Posterior cingulate gyrus (tissue), 11 donors: ENCODE measurements around the gene SRGAP3.

Experiments used
- DNase-seq, 10 donors: peaks; one replicate each; pipeline versions ENCODE4 v3.0.0 to v3.0.0-alpha.2; 2020 to 2021; ENCODE audit warnings: mixed read lengths in 3 of 10
- intact Hi-C: fragments of 100-400 bp; cut with DNase I; formaldehyde crosslinking; loops from one replicate; pipeline ENCODE4 v1.15.1; 2023

The SRGAP3 gene

GRCh38 chr3:9229879-9230278, 19.6 kb downstream of the SRGAP3 start:
- DNase-seq, result no peak
- intact Hi-C loops, result no loop called here

DNA sequence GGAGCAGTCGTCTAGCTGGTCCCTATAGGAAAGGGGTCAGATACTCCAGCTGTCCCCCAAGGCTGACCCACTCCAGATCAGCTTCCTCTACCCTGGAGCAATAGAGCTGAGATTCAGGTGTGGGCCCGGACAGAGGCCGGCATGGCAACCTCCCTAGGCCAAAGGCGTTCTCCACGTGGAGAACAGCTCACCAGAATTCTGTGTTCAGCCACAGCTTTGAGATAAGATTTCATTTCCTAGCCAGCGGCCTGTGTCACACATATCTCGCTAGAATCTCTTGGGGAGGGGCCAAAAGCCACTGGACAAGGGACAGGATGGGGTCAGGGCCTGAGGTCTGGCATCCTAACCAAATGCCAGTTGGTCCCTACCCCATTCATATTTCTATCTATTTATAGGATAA, 20.1 kb downstream of the SRGAP3 start:
- no peak for DNase-seq
- intact Hi-C loops, result no loop called here

DNA sequence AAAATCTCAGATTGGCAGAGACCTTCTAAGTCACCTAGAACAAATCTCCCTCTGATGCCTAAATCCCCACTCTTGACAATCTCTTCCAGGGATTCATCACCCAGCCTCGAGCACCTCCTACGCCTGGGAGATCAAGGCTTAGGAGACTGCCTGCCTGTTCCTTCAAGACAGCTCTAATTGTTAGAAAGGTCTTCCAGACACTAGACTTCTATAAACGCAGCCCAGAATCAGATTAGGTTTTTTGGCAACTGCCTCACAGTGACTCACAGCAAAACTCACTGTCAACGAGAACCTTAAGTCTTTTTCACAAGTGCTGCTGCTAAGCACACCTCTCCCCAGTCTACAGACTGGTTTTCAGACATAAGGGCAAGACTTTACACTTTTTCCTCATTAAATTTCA, 23.1 kb downstream of the SRGAP3 start:
- DNase-seq, result peak in 1 of 10 donors; percentile 4
- intact Hi-C loops, result no loop called here

DNA sequence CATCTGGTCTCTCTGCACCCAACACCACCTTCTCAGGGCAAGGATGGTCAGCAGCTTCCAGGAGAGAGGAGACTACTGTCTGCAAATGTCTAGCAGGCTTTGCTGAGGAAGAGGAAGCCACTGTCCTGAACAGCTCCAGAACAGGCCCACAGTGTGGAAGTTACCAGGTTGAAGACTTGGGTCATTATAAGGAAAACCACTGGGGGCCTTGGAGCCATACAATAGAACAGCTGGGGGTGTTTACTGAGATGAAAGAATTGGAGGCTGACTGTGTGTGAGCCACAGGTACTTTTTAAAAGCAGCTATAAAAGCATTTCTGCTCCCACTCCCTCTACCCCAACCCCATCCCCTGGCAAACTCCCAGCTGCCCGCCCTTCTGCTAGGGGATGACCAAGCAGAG, 24.2 kb downstream of the SRGAP3 start:
- DNase-seq, result no peak

GRCh38 chr3:9224490-9224889, 25.0 kb downstream of the SRGAP3 start:
- intact Hi-C loops, result no loop called here
- DNase-seq, result peak in 1 of 10 donors; percentile 36

More for the DNA sequence above, 24.2 kb downstream of the SRGAP3 start:
- intact Hi-C loops, result no loop called here

DNA sequence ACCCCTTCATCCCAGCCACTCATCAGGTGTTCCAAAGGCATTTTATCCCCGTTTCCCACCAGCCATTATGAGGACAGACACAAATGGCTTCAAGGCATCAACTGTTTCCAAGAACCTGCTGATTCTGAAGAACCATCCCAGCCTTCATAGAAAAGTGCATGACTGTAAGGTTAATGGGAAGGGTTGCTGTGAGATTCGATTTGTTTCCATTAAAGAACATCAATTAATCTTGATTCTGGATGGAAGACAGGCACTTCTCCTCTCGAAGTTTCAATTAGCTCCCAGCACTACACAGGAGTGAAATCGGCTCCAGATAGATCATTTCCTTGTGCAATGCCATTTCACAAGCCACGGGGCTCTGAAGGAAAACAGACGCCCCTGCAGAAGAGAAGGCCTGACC, 25.8 kb downstream of the SRGAP3 start:
- intact Hi-C loops, result no loop called here
- DNase-seq, result no peak

DNA sequence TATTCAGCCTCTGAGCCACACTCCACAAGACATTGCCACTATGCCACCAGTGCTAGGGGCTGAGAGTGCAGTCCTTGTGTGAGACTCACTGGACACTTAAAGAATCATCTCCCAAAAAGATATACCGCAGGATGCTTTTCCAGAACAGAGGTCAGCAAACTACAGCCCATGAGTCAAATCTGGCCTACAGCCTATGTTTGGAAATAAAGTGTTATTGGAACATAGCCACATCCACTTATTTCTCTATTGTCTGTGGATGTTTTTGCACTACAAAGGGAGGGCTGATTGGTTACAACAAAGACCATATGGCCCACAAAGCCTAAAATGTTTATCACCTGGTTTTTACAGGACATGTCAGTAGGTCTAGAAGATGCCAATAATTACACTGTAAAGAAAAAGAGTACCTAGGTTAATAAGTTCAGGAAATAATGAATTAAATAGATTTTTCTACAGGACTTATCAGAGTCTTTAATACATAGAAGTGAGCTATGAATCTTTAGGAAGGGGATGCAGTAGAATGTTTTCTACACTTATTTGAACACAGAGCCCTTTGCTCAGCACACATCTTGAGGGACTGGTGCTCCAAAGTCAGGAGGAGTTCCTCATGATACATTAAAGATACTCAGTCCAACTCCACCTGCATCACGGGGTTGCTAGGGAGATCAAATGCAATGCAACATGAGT, 26.3 kb downstream of the SRGAP3 start:
- DNase-seq, result no peak

GRCh38 chr3:9222049-9222448, 27.4 kb downstream of the SRGAP3 start:
- intact Hi-C loops, result no loop called here
- DNase-seq, result no peak

More for the DNA sequence above, 26.3 kb downstream of the SRGAP3 start:
- intact Hi-C loops, result no loop called here

DNA sequence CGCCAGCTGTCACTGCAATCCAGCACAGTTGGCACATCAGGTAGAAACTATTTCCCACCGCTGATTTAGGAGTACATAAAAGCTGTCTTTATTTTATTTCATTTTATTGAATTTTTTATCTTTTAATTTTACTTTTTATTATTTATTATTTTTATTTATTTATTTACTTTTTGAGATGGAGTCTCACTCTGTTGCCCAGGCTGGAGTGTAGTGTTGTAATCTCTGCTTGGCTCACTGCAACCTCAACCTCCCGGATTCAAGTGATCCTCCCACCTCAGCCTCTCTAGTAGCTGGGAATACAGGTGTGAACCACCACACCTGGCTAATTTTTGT, 31.0 kb downstream of the SRGAP3 start:
- intact Hi-C loops, result no loop called here
- DNase-seq, result no peak

DNA sequence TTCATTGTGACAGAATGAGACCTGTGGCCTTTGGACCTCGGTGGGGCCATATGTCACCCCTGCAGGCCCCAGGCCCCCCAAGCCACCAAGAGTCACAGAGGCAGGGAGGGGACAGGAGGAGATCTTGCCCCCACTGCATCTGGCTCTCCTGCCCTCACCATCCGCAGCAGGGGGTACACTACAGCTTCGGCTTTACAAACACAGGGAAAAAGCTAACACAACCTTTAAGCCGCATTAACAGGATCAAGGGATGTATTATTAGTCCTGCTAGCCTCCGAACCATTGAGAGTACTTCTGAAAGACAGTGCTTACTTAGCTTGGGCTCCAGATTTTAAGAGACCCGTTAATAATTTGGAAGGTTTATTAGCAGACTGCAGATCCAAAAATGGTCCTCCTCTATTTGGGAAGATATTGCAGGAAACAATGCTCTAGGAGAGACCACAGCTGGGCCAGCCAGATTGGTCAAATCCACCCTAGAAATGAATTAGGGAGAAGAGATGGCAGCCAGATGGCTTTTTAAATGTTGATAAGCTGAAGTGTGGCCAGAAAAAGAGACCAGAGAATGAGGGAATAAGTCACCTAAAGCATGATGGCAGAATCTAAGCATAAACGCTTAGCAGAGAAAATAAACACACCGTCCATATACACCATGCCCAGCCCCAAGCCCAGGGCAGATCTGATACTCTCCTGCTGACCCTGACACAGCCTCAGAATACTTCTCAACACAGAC, 31.5 kb downstream of the SRGAP3 start:
- DNase-seq, result no peak
- intact Hi-C loops, result no loop called here

GRCh38 chr3:9216736-9217135, 32.7 kb downstream of the SRGAP3 start:
- no peak for DNase-seq
- intact Hi-C loops, result no loop called here

DNA sequence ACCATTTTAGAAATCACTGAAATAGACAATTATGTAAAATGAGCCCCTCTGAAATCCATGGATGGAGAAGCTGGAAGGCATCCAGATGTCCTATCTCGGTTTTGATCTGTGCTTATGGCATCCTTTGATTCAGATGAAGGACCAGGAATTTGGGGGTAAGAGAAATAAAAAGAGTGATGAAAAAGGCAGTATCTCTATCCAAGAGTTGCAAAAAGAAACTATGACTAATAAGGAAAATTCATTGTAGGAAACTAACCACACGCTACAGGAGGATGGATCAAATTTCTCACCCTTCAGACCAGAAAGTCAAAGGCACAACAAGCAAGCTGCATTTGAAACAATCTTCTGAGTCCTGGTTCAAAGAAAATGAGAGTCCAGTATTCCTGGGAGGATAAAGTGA, 34.8 kb downstream of the SRGAP3 start:
- intact Hi-C loops, result no loop called here
- DNase-seq, result no peak

DNA sequence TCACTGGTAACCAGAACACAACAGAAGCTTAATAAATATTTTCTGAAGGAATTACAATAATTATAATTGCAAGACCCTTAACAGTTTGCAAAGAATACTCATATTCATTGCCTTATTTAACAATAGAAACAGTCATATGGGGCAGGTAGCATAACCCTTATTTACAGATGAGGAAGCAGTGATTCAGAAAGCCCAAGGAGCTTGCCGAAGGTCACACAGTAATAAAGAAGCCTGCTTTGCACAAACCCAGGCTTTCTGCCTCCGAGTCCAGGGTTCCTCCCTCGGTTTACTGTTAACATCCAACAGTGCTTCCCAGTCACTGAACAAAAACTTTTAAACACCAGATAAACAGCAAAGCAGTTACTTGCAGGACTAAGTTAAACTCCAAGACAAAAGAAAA, 35.3 kb downstream of the SRGAP3 start:
- intact Hi-C loops, result no loop called here

GRCh38 chr3:9213019-9213634, 36.3 kb downstream of the SRGAP3 start:
- DNase-seq, result no peak
- intact Hi-C loops, result no loop called here

More for the DNA sequence above, 35.3 kb downstream of the SRGAP3 start:
- DNase-seq, result no peak

DNA sequence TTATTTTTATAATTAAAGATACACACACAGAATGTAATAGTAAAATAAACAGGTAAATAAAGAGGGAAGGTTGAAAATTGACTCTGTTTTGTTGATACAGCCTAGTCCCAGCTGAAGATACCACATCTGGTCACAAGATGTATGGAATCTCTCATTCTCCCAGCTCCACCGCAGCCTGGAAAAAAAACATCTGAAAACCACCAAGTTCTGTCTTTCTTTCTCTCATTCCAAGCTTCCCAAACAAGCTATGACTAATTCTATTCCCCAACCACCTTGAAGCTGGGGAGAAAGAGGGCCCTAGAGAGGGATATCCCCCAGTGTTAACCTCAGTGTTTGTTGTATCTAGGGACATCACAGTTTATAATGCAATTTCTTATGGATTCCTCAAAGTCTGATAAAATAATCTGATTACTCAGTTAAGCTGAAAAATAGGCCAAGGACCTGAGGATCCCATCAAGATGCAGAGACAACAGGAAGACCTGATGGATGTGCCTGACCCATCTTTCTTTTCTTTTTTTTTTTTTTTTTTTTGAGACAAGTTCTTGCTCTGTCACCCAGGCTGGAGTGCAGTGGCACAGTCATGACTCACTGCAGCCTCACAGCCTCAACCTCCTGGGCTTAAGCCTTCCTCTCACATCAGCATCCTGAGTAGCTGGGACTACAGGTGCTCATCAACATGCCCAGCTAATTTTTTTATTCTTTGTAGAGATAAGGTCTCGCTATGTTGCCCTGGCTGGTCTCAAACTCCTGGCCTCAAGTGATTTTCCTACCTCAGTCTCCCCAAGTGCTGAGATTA, 38.1 kb downstream of the SRGAP3 start:
- intact Hi-C loops, result no loop called here
- DNase-seq, result no peak

- no peak for DNase-seq
- intact Hi-C loops, result no loop called here
These were observed 39.7 kb downstream of the SRGAP3 start for GRCh38 chr3:9209777-9210176.

- intact Hi-C loops, result no loop called here
- no peak for DNase-seq
These were observed 40.8 kb downstream of the SRGAP3 start for GRCh38 chr3:9208605-9209152.

- intact Hi-C loops, result no loop called here
- DNase-seq, result no peak
These were observed 42.2 kb downstream of the SRGAP3 start for GRCh38 chr3:9207116-9207763.

DNA sequence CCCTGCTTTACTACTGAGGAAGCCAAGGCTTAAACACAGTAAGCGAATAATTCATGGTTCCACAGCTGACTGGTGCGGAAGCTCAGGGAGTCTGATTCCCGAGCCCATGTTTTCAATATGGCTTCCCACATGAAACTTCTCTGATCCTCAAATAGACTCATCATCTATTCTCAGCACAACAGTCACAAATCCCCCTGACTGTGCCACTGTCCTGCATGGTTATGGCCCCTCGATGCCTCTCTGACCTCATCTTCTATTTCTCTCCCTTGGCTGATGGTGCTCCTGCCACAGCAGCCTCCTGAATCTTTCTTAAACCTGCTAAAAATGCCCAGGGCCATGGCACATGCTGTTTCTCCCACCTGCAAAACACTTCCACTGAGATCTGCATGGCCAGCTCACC, 43.2 kb downstream of the SRGAP3 start:
- no peak for DNase-seq

More for the DNA sequence above, 43.2 kb downstream of the SRGAP3 start:
- intact Hi-C loops, result no loop called here
